WERI-Rb-1 (cell line): ENCODE measurements around the gene CYP2C18.
"Not testable (repeated sequence)": the region's sequence is repeated elsewhere in the genome, so short reads cannot be mapped to it uniquely, and the experiment has no call there.

ENCODE experiments used
- DNase-seq: peaks from one replicate; pipeline ENCODE4 v3.0.0-alpha.2; 2020
- H3K27ac ChIP-seq: fragments of 250-450 bp; sonication (Bioruptor Pico); 2 replicates; pipeline ENCODE4 v1.5.1; 2020; ENCODE audit warnings: mild to moderate bottlenecking, moderate library complexity
- H3K27me3 ChIP-seq: fragments of 250-450 bp; sonication (Bioruptor Pico); 2 replicates; pipeline ENCODE4 v1.5.1; 2021; ENCODE audit warnings: mild to moderate bottlenecking, low read depth, moderate library complexity; ENCODE audit not compliant: insufficient read depth, severe bottlenecking
- H3K36me3 ChIP-seq: fragments of 250-450 bp; sonication (Bioruptor Pico); 2 replicates; pipeline ENCODE4 v1.5.1; 2020; ENCODE audit warnings: mild to moderate bottlenecking, moderate library complexity
- H3K4me3 ChIP-seq: 2 replicates; pipeline ENCODE4 v1.5.1; 2011; ENCODE audit warnings: low read depth, mild to moderate bottlenecking, control low read depth, low read length
- H3K9me3 ChIP-seq: fragments of 250-450 bp; sonication (Bioruptor Pico); 2 replicates; pipeline ENCODE4 v1.5.1; 2021; ENCODE audit warnings: mild to moderate bottlenecking, moderate library complexity; ENCODE audit not compliant: severe bottlenecking
- CTCF ChIP-seq: IDR thresholded peaks from 2 replicates; pipeline ENCODE4 v1.5.1; 2011; ENCODE audit warnings: low read depth, mild to moderate bottlenecking, control low read depth, inconsistent platforms, low read length

Gene CYP2C18

GRCh38 chr10:94683214-94684054 lies at the start of gene CYP2C18:
CYP2C18 (plus strand) TSS chr10:94683729; CDS start chr10:94683820, 91 bp downstream.
- H3K9me3 ChIP-seq: no peaks in the 10 kb centered on the region
- peaks cover 7% of the 10 kb centered on the region for H3K27me3 ChIP-seq
- H3K4me3 ChIP-seq: no peak within 1 kb of the TSS
- H3K27ac ChIP-seq: no peak within 1 kb of the TSS
- no peak for TF ChIP-seq CTCF
- no peak for DNase-seq
- no peaks in the 10 kb centered on the region for H3K36me3 ChIP-seq

GRCh38 chr10:94638097-94638496 lies 45.4 kb upstream of the CYP2C18 start:
- H3K4me3 ChIP-seq, H3K36me3 ChIP-seq, H3K27me3 ChIP-seq, DNase-seq, H3K27ac ChIP-seq: not testable (repeated sequence)
- H3K9me3 ChIP-seq: peaks cover 14% of the 10 kb centered on the region

GRCh38 chr10:94639902-94640301 lies 43.6 kb upstream of the CYP2C18 start:
- no peaks in the 10 kb centered on the region for H3K36me3 ChIP-seq
- no peak overlapping the region for H3K4me3 ChIP-seq
- no peaks in the 10 kb centered on the region for H3K27me3 ChIP-seq
- DNase-seq: no peak
- H3K27ac ChIP-seq: no peak overlapping the region
- no peak for TF ChIP-seq CTCF
- H3K9me3 ChIP-seq: peaks cover 11% of the 10 kb centered on the region

GRCh38 chr10:94640562-94640961 lies 43.0 kb upstream of the CYP2C18 start:
- TF ChIP-seq CTCF: no peak
- Histone ChIP-seq H3K27ac (no peak overlapping the region), H3K9me3 (peaks cover 11% of the 10 kb centered on the region), H3K36me3 (no peaks in the 10 kb centered on the region), H3K27me3 (no peaks in the 10 kb centered on the region), H3K4me3 (no peak overlapping the region)
- DNase-seq: no peak

GRCh38 chr10:94641480-94641879 lies 42.0 kb upstream of the CYP2C18 start:
- DNase-seq: no peak
- Histone ChIP-seq H3K27me3 (no peaks in the 10 kb centered on the region), H3K9me3 (peaks cover 11% of the 10 kb centered on the region), H3K27ac (no peak overlapping the region), H3K4me3 (no peak overlapping the region), H3K36me3 (no peaks in the 10 kb centered on the region)
- TF ChIP-seq CTCF: no peak

- Histone ChIP-seq H3K36me3 (no peaks in the 10 kb centered on the region), H3K27me3 (no peaks in the 10 kb centered on the region), H3K4me3 (no peak overlapping the region), H3K27ac (no peak overlapping the region), H3K9me3 (no peaks in the 10 kb centered on the region)
- TF ChIP-seq CTCF: no peak
- DNase-seq: no peak
Measured at GRCh38 chr10:94644352-94644751, 39.2 kb upstream of the CYP2C18 start.
